Measurements from ENCODE around the gene PARD3. TPM values are rescaled to one million over a fixed set of nuclear protein-coding genes. Genes with fewer than 3 reads are reported as not detected.
A peak's percentile ranks its signal among the peaks of the same experiment; 100 is the strongest.

Gene PARD3
- total RNA-seq, 4 donors from 2014 or later = 115 to 226 (median 141) TPM

DNA sequence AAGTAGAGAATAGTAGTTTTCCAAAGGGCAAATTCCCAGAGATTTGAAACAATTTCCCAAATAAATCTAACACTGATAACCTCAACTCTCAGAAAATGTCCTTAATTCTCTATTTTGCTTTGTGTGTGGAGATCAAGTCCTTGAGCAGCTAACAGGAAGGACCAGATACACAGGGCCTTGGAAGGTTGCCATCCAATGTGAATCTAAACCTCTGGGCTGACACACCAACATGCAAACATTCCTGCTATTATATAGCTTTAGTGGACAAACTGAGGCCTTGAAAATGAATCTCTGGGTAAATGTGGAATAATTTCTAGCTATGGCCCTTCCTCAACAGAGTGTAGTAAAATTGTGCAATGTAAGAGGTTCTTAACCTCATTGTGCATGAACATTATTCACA, 44.1 kb upstream of the PARD3 start:
- Histone ChIP-seq H3K27ac (no peak overlapping the region), H3K9me3 (no peaks in the 10 kb centered on the region), H3K4me3 (no peak overlapping the region), H3K4me1 (peaks cover 21% of the 10 kb centered on the region), H3K27me3 (no peaks in the 10 kb centered on the region), H3K36me3 (no peaks in the 10 kb centered on the region)
- DNase-seq (ENCODE audit: low spot score in 2 of 2) = no peak
- no peak for TF ChIP-seq POLR2A (IDR thresholded peaks at IDR 0.05)
- TF ChIP-seq POLR2AphosphoS5 (IDR thresholded peaks at IDR 0.05) = no peak
- TF ChIP-seq, protein P1, sequence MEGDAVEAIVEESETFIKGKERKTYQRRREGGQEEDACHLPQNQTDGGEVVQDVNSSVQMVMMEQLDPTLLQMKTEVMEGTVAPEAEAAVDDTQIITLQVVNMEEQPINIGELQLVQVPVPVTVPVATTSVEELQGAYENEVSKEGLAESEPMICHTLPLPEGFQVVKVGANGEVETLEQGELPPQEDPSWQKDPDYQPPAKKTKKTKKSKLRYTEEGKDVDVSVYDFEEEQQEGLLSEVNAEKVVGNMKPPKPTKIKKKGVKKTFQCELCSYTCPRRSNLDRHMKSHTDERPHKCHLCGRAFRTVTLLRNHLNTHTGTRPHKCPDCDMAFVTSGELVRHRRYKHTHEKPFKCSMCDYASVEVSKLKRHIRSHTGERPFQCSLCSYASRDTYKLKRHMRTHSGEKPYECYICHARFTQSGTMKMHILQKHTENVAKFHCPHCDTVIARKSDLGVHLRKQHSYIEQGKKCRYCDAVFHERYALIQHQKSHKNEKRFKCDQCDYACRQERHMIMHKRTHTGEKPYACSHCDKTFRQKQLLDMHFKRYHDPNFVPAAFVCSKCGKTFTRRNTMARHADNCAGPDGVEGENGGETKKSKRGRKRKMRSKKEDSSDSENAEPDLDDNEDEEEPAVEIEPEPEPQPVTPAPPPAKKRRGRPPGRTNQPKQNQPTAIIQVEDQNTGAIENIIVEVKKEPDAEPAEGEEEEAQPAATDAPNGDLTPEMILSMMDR (IDR thresholded peaks at IDR 0.05) = no peak
- no peak for TF ChIP-seq EP300 (IDR thresholded peaks at IDR 0.05)

DNA sequence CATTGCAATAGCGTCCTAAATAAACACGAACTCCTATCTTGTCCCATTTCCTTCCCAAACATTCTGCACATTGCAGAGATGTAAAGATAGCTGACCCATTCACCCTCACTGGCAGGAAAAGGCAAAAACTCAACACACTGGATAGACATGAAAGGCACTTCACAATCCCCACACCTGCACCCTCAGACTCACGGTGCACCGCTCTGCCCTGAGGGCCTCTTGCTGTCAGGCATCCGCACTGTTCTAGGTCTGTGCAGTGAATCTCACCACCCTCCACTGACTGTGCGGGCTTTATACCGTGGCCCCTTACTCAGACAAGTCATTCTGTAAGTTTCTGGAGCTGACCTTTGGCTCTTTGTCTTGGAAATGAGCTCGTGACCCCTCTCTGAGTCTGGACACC, 42.9 kb upstream of the PARD3 start:
- TF ChIP-seq POLR2A (IDR thresholded peaks at IDR 0.05) = no peak
- no peak for TF ChIP-seq POLR2AphosphoS5 (IDR thresholded peaks at IDR 0.05)
- no peak for TF ChIP-seq EP300 (IDR thresholded peaks at IDR 0.05)
- TF ChIP-seq, protein P1 (IDR thresholded peaks at IDR 0.05) = no peak
- Histone ChIP-seq H3K36me3 (no peaks in the 10 kb centered on the region), H3K4me3 (no peak overlapping the region), H3K9me3 (no peaks in the 10 kb centered on the region), H3K4me1 (peaks cover 20% of the 10 kb centered on the region), H3K27ac (no peak overlapping the region), H3K27me3 (no peaks in the 10 kb centered on the region)
- DNase-seq (ENCODE audit: low spot score in 2 of 2) = no peak
- WGBS = 78% methylated on average over 7 of the region's 8 CpGs

DNA sequence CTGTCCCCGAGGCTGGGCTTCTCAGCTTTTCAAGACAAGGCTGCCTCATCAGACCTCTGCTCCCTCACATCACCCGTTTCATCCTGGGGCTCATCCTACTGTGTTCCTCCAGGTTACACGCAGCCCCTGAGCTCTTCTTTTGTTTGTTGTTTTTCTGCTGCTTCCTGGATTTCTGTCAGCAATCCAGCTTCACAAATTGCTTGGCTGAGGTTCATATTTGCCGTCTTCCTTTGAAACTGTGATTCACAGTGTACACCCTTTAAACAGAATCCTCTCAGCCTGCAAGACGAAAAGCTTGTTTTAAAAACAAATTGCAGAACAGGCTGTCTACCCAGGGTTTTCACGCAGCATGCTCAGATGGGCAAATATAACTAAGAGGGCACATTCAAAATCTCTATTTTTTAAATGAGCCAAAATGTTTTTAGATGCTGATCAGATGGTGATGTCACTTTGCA, 39.1 kb upstream of the PARD3 start:
- no peak for DNase-seq (ENCODE audit: low spot score in 2 of 2)
- H3K9me3 ChIP-seq = no peaks in the 10 kb centered on the region
- WGBS = 7% methylated on average over 6 of the region's 6 CpGs
- TF ChIP-seq POLR2AphosphoS5 (IDR thresholded peaks at IDR 0.05) (no peak), EP300 (IDR thresholded peaks at IDR 0.05) (no peak)
- TF ChIP-seq, protein P1 (IDR thresholded peaks at IDR 0.05) = no peak
- H3K27ac ChIP-seq = no peak overlapping the region
- H3K27me3 ChIP-seq = no peaks in the 10 kb centered on the region
- peak overlapping the region; percentile 3 for H3K4me3 ChIP-seq
- H3K4me1 ChIP-seq = peaks cover 8% of the 10 kb centered on the region
- H3K36me3 ChIP-seq = no peaks in the 10 kb centered on the region

DNA sequence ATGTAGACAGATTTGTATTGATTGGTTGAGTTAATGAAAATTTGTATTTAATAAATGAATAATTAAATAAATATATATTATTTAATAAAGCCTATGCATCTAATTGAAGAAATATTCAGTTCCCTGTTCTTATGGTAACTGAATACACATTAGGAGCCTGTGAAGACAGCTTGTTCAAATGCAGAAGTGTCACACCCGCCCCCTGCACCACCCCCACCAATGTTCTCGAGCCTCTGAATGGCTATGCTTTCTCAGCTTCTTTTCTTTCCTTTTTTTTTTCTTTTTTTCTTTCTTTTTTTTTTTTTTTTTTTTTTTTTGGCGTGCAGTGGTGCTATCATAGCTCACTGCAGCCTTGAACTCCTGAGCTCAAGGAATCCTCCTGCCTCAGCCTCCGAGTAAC, 38.3 kb upstream of the PARD3 start:
- Histone ChIP-seq H3K9me3 (no peaks in the 10 kb centered on the region), H3K27me3 (no peaks in the 10 kb centered on the region), H3K4me3 (no peak overlapping the region), H3K36me3 (no peaks in the 10 kb centered on the region), H3K27ac (no peak overlapping the region), H3K4me1 (peaks cover 8% of the 10 kb centered on the region)
- DNase-seq (ENCODE audit: low spot score in 2 of 2) = no peak
- WGBS = 79% methylated on average over 4 of the region's 4 CpGs
- TF ChIP-seq POLR2AphosphoS5 (IDR thresholded peaks at IDR 0.05) = no peak
- TF ChIP-seq POLR2A (IDR thresholded peaks at IDR 0.05) = no peak
- TF ChIP-seq EP300 (IDR thresholded peaks at IDR 0.05) = no peak
- TF ChIP-seq, protein P1 (IDR thresholded peaks at IDR 0.05) = no peak

DNA sequence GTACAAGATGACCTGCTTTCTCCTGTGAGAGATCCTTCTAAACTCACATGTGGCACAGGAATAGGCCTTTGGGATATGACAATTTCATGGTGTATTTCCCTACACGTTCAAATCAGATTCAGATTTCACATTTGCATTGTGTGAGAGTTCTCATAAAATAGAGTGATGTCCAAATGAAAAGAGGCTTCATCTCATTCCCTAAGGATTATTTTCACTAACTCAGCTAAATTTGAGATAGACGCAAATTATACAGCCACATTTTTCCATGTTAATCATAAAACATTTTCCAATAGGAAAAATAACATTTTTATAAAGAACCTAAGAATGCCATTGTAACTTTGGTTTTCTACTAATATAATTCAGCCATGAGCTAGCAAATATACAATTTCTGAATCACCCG, 35.5 kb upstream of the PARD3 start:
- Histone ChIP-seq H3K27ac (no peak overlapping the region), H3K4me3 (no peak overlapping the region), H3K4me1 (peaks cover 8% of the 10 kb centered on the region), H3K9me3 (no peaks in the 10 kb centered on the region), H3K36me3 (no peaks in the 10 kb centered on the region), H3K27me3 (no peaks in the 10 kb centered on the region)
- DNase-seq (ENCODE audit: low spot score in 2 of 2) = no peak
- TF ChIP-seq POLR2A (IDR thresholded peaks at IDR 0.05) = no peak
- no peak for TF ChIP-seq EP300 (IDR thresholded peaks at IDR 0.05)
- no peak for TF ChIP-seq POLR2AphosphoS5 (IDR thresholded peaks at IDR 0.05)
- TF ChIP-seq, protein P1 (IDR thresholded peaks at IDR 0.05) = no peak
- WGBS = 76% methylated on average over 3 of the region's 3 CpGs
